ENCODE data around the gene KICS2.
"Not testable (repeated sequence)": the region's sequence is repeated elsewhere in the genome, so short reads cannot be mapped to it uniquely, and the experiment has no call there.

The KICS2 gene

GRCh38 chr12:64212119-64212746 is 9.9 kb downstream of the KICS2 start:
- no peak for DNase-seq

- DNase-seq, result no peak
Measured at GRCh38 chr12:64207453-64207852, 14.6 kb downstream of the KICS2 start.

GRCh38 chr12:64205542-64205941 is 16.6 kb downstream of the KICS2 start:
- DNase-seq, result no peak

GRCh38 chr12:64203775-64204174 is 18.3 kb downstream of the KICS2 start:
- DNase-seq, result no peak

GRCh38 chr12:64203036-64203435 is 19.1 kb downstream of the KICS2 start:
- DNase-seq, result no peak

- DNase-seq, result not testable (repeated sequence)
Measured at GRCh38 chr12:64195841-64196240, 26.3 kb downstream of the KICS2 start.

- no peak for DNase-seq
Measured at GRCh38 chr12:64194333-64195149, 27.6 kb downstream of the KICS2 start.

GRCh38 chr12:64193931-64194330 is 28.2 kb downstream of the KICS2 start:
- no peak for DNase-seq

DNA sequence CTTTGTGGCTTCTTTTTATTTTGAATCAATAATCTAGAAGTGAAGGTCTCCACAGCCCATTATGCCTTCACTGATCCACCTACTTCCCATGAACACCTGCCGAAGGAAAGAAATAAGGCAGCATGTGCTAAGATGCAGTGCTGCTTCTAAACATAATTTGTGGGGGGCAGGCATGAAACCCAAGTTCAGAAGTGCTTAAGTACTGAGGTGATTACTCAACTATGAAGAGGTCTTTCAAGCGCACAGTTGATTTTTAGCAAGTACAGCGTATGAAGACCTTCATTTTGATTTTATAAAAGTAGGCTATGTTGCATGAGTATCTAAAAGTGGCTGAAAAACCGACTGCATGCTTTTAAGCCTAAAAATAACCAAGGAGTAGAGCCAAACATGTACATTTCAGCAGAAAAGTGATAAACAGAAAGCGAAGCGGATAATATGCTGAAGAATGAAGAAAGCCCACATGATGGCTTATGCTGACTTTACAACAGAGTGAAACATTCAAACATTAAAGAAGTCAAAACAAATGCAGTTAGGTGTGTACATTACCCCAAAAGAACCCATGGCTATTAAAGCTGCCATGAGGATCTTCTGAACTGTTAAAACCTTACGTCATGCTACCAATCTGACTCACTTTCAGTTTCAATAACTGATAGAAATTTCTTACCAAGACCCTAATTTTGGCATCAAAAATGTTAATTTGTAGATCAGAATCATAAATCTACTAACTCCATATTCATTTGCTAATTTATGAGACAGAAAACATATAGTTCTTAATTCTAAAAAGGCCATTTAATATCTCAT is 29.3 kb downstream of the KICS2 start:
- DNase-seq, result no peak

- DNase-seq, result no peak
Measured at GRCh38 chr12:64190140-64190539, 32.0 kb downstream of the KICS2 start.

DNA sequence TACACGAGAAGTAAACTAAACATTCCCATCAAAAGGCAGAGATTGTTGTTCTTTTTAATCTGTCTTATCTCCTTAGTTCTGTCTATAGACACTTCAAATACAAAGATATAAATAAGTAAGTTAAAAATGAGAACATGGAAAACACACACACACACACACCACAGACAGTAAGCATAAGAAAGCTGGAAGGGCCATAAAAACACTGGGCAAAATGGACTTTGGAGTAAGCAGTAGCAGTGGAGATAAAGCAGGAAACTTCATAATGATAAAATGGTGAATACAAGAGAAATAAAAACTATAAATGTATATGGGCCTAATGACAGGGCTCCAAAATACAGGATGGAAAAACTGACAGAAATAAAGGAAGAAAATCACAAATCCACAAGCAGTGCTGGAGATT is 32.6 kb downstream of the KICS2 start:
- no peak for DNase-seq

- DNase-seq, result no peak
Measured at GRCh38 chr12:64187794-64188193, 34.3 kb downstream of the KICS2 start.

DNA sequence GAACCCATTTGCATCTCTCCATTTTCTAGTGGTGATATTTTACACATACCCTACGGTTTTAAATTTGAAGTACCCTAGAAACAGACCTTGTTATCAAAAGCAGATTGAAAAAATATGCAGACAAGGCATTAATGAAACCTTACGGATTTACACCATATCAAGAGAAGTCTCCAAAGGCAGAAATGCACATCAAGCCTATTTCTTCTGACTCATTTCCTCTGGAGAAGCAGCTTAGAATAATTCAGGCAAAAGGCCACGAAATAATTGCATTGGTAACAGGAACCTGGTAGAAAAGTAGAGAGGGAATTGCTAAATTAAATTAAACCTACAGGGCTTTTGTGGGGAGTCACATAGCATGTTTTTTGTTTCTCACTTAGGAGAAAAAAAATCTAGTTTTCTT is 34.7 kb downstream of the KICS2 start:
- DNase-seq, result no peak

- no peak for DNase-seq
Measured at GRCh38 chr12:64186789-64187188, 35.3 kb downstream of the KICS2 start.

DNA sequence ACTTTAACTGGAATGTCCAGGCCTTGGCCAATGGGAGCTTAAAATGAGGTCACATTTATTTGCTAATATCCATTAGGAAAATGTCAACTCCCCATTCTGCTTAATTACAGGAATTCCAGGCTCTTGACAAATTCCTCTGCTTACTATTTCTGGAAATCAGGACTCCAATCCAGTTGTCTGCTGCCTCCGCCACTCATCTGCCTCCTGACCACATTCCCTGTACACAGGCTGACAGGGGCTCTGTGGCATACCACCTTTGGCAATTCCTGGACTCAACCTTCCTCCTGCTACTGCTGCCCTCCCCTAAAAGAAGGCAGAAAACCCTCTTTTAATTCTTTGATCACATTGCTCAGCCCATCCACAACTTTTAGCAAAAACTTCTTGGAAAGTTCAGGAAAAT is 37.9 kb downstream of the KICS2 start:
- DNase-seq, result no peak

- peak; percentile 23 for DNase-seq
Measured at GRCh38 chr12:64181430-64182291, 40.4 kb downstream of the KICS2 start.

- no peak for DNase-seq
Measured at GRCh38 chr12:64180951-64181350, 41.1 kb downstream of the KICS2 start.

DNA sequence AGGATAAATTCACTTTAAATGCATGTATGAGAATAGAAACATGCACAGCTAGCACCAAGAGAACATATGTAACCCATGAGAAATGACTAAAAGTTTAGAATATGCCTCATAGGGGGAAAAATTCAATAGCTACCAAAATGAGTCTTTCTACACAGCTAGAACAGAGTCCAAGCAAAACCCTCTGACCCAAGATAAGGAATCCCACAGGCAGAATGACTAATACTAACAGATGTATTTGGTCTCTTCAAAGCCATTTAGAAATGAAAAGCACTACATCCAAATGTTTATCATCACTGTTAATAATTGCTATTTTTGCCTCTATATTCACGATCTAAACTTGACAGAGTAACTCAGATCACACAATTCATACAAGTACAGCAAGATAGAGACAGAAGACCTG is 44.0 kb downstream of the KICS2 start:
- DNase-seq, result no peak

- DNase-seq, result no peak
Measured at GRCh38 chr12:64177001-64177400, 45.1 kb downstream of the KICS2 start.

DNA sequence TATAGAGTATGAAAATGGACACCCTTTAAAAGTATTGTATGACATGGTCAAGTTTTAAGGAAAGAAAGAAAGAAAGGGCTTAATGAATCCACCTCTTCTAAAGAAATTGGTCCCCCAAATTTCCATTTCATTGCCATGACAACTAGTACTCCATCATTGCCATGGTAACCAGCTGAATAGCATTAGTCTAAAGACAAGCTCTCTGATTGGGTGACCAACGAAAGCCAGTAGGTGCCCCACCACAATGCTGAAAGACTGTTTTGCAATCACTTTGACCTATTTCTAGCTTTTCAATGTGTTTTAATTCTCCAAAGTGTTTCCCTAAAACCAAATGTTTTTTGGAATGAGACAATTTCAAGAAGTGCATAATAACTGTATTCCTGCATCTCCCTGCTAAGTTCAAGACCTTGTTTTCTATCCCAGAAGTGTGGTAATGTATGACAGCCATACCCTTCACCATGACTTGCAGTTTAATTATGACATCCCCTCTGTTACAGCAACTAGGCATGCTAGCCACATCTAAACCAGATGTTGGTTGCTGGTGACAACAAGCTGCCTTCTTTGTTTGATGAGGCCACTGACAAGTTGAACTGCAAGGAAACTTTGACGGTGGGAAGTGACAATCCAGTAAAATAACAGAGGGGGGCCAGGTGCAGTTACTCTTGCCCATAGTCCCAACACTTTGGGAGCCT is 46.7 kb downstream of the KICS2 start:
- no peak for DNase-seq

DNA sequence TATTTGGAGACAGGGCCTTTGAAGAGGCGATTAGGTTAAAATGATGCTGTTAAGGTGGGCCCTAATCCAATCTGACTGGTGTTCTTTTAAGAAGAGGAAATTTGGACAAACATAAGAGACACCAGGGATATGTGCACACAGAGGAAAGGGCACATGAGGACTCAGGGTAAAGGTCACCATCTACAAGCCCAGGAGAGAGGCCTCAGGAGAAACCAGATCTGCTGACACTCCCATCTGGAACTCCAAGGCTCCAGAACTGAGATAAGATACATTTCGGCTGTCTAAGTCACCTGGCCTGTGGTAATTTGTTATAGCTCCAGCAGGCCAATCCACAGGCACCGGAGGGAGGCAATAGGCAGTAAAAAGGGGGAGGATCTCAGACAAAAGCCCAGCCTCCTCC is 48.6 kb downstream of the KICS2 start:
- DNase-seq, result no peak
